ENCODE results near the gene PLEKHA7. TPM values are rescaled to one million over a fixed set of nuclear protein-coding genes. Genes with fewer than 3 reads are reported as not detected.

PLEKHA7 gene
- total RNA-seq, 1 experiment from 2014 or later: not detected

DNA sequence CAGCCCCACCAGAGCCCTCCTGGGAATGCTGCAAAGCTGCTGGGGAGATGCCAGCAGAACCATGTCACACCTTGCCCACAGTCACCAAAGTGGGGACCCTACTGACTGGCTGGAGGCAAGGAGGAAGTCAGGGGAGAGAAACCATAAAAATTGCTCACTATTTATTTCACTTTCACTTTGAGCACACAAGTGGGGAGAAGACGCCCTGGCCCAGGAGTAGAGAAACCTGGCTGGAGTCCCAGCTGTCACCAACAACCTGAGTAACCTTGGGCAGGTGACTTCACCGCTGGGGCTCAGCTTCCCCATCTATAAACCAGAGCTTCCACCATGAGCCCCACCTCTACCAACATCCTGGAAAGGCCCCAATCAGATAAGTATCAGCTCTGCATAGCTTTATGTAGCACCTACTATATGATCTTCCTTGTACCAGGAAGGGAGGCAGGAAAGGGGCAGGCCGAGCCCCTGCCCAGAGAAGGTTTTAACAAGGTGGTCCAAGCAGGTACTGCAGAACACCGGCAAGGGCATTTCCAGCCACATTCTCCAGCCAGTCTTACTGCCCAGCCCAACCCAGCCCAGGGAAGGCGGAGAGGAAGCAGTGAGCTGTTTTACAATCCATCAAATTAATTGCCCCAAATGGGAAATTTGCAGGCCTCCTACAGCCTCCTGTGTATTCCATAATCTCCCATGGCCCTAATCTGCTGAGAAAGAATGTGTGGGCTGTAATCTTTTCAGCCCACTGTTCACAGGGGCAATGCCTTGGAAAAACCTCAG is 27.6 kb downstream of the PLEKHA7 start:
- no peaks in the 10 kb centered on the region for H3K9me3 ChIP-seq
- H3K36me3 ChIP-seq: no peaks in the 10 kb centered on the region
- H3K4me3 ChIP-seq: no peak overlapping the region
- no peaks in the 10 kb centered on the region for H3K27me3 ChIP-seq
- DNase-seq: no peak

DNA sequence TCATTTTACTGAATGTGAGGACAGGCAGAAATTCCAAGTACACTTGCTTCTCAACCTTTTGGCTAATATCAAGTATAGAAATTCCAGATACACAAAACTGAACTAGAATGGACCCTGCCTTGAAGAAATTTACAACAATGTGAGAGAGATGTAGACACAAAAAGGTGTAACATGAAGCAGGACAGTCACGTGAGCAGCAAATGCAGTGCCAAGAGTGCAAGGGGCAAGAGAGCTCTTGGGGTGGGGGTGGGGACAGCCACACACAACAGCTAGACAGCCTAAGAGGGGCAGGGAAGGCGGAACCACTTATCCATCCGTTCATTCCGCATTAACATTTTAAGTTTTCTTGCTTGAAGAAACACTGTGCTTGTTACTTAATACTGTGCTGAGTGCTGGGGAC is 28.9 kb downstream of the PLEKHA7 start:
- DNase-seq: no peak
- H3K4me3 ChIP-seq: no peak overlapping the region
- H3K36me3 ChIP-seq: no peaks in the 10 kb centered on the region
- no peaks in the 10 kb centered on the region for H3K27me3 ChIP-seq
- H3K9me3 ChIP-seq: no peaks in the 10 kb centered on the region

- no peak overlapping the region for H3K4me3 ChIP-seq
- DNase-seq: no peak
- H3K27me3 ChIP-seq: no peaks in the 10 kb centered on the region
- no peaks in the 10 kb centered on the region for H3K9me3 ChIP-seq
- H3K36me3 ChIP-seq: no peaks in the 10 kb centered on the region
Observed at GRCh38 chr11:16984229-16984628, 30.0 kb downstream of the PLEKHA7 start.

DNA sequence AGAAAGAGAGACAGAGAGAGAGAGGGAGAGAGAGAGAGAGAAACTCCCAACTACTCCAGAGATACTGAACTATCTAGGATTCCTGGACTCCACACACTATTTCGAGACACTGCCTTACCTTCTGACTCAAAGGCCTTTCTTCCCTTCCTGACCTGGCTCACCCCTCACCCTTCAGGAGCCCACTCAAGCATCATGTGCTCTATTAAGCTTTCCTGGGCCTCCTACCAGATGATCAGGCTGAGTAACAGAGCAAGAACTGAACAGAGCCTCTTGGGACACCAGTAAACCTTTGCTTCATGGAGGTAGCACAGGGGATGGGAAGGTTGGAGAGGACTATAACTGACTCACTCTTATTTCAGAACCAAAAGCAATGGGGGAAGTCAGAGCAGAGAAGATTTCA is 31.4 kb downstream of the PLEKHA7 start:
- no peaks in the 10 kb centered on the region for H3K36me3 ChIP-seq
- no peak overlapping the region for H3K4me3 ChIP-seq
- no peak for DNase-seq
- H3K27me3 ChIP-seq: no peaks in the 10 kb centered on the region
- H3K9me3 ChIP-seq: no peaks in the 10 kb centered on the region

- DNase-seq: no peak
Observed at GRCh38 chr11:16982256-16982671, 31.9 kb downstream of the PLEKHA7 start.

GRCh38 chr11:16981651-16982194 is 32.5 kb downstream of the PLEKHA7 start:
- Histone ChIP-seq H3K4me3 (no peak overlapping the region), H3K9me3 (no peaks in the 10 kb centered on the region), H3K36me3 (no peaks in the 10 kb centered on the region), H3K27me3 (no peaks in the 10 kb centered on the region)
- DNase-seq: no peak

More at GRCh38 chr11:16982256-16982671, 31.9 kb downstream of the PLEKHA7 start:
- Histone ChIP-seq H3K36me3 (no peaks in the 10 kb centered on the region), H3K27me3 (no peaks in the 10 kb centered on the region), H3K4me3 (no peak overlapping the region), H3K9me3 (no peaks in the 10 kb centered on the region)

DNA sequence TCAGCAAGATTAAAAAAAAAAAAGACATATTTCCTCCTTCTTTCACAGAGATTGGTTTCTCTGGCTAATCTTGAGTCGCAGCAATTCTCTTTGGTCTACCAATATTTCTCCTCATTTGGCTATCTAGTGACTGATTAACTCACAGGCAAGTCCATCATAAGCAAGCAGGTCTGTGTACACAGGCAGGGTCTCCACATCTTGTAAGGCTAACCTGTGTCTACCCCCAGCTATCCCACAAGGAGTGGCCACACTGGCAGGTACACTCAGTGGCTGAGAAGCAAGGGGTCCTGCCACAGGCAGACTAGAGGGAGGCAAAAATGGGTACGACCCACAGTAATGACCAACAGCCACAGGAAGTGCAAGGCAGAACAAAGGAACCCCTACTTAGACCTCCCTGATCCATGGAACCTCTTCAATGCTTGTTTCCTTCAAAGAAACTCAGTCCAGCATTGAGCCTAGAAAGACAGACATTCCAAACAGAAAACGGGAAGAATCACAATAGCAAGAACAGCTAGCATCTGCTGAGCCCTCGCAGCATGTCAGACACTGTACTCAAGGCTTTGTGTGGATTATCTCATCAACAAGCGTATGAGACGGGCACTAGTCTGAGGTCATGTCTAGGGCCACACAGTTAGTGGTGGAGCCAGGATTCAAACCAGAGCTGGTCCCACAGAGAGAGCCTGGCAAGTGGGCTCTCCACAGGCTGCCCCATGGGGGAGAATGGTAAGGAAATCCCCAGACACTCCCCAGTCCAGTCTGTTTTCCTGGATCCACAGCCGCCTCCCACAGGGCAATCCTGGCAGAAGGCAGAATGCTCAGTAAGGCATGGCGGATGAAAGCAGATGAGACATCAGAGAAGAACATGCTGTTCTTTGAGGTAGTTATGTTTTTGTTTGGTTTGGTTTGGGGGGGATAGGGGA is 34.3 kb downstream of the PLEKHA7 start:
- H3K4me3 ChIP-seq: no peak overlapping the region
- DNase-seq: no peak
- no peaks in the 10 kb centered on the region for H3K9me3 ChIP-seq
- no peaks in the 10 kb centered on the region for H3K27me3 ChIP-seq
- no peaks in the 10 kb centered on the region for H3K36me3 ChIP-seq

DNA sequence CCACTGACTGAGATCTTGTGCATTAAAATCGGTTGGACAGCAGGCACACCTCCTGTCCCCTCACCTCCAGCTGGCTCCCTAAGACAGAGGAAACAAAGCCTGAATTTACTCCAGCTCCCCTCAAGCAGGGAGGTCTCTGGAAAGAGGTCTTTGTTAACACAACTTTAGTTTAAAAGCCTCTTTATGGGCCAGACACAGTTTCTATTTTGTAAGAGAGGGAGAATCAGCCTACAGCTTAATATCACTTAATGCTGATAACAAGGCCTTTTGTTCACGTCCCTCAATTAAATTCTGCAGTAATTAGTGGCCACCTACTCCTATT is 36.3 kb downstream of the PLEKHA7 start:
- Histone ChIP-seq H3K9me3 (no peaks in the 10 kb centered on the region), H3K36me3 (no peaks in the 10 kb centered on the region), H3K27me3 (no peaks in the 10 kb centered on the region), H3K4me3 (no peak overlapping the region)
- DNase-seq: no peak

GRCh38 chr11:16977136-16977993 is 36.8 kb downstream of the PLEKHA7 start:
- Histone ChIP-seq H3K4me3 (no peak overlapping the region), H3K27me3 (no peaks in the 10 kb centered on the region)
- DNase-seq: no peak

GRCh38 chr11:16976379-16976778 is 37.8 kb downstream of the PLEKHA7 start:
- no peak overlapping the region for H3K4me3 ChIP-seq
- no peaks in the 10 kb centered on the region for H3K27me3 ChIP-seq
- DNase-seq: no peak
- no peaks in the 10 kb centered on the region for H3K36me3 ChIP-seq
- H3K9me3 ChIP-seq: no peaks in the 10 kb centered on the region

More at GRCh38 chr11:16977136-16977993, 36.8 kb downstream of the PLEKHA7 start:
- Histone ChIP-seq H3K36me3 (no peaks in the 10 kb centered on the region), H3K9me3 (no peaks in the 10 kb centered on the region)

GRCh38 chr11:16975906-16976305 is 38.3 kb downstream of the PLEKHA7 start:
- no peaks in the 10 kb centered on the region for H3K27me3 ChIP-seq

DNA sequence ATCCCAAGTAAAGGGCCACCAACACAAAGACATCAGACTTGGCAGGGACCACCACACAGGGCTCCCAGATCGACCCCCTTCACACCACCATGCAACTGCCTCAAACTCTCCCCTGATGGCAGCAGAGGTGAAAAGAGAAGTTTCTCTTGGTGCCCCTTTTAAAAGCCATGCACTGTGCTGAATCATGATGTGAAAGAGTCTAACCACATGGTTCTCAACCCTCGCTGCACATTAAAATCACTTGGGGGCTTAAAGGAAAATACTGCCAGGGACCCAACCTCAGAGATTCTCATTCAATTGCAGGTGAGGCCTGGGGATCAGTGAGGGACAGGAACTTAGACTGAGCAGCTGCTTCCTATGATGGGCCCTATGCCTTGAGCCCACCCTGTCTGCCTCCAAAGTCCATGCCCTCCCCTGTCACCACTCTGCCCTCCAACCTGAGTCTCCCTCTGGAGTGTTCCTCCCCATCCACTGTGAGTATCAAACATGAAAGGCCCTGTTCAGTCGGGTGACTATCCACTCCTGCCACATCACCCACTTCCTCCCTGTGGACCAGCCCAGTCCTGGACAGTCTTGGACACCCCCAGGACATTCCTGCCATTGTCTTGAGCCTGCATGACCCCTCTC is 40.8 kb downstream of the PLEKHA7 start:
- Histone ChIP-seq H3K36me3 (no peaks in the 10 kb centered on the region), H3K4me3 (no peak overlapping the region), H3K9me3 (no peaks in the 10 kb centered on the region), H3K27me3 (no peaks in the 10 kb centered on the region)
- no peak for DNase-seq

More at GRCh38 chr11:16975906-16976305, 38.3 kb downstream of the PLEKHA7 start:
- no peak for DNase-seq
- Histone ChIP-seq H3K9me3 (no peaks in the 10 kb centered on the region), H3K4me3 (no peak overlapping the region), H3K36me3 (no peaks in the 10 kb centered on the region)

GRCh38 chr11:16969010-16969999 is 44.9 kb downstream of the PLEKHA7 start:
- Histone ChIP-seq H3K36me3 (no peaks in the 10 kb centered on the region), H3K27me3 (no peaks in the 10 kb centered on the region), H3K9me3 (no peaks in the 10 kb centered on the region), H3K4me3 (no peak overlapping the region)
- no peak for DNase-seq

DNA sequence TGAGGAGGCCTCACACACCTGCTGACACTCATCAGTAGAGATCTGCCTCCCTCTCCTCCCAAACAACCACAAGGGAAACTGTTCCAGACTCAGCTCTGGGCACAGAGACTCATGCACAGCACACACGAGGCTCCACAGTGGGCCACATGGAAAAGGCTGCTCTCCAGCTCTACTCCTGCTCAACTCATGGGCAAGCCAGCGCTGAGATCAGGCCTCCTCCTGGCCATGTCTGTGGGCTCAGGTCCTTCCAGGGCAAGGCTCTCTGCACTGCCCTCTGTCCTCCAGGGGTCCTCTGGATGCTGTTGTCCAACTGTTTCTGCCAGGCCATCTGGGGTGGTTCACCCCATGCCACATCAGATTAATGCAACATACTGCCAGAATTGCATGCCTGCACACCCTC is 46.0 kb downstream of the PLEKHA7 start:
- DNase-seq: no peak
- no peak overlapping the region for H3K4me3 ChIP-seq
- H3K9me3 ChIP-seq: no peaks in the 10 kb centered on the region
- no peaks in the 10 kb centered on the region for H3K36me3 ChIP-seq
- no peaks in the 10 kb centered on the region for H3K27me3 ChIP-seq

Data from MG63 (cell line).